Suprapubic skin (tissue), 4 donors: ENCODE data around the gene FNDC3A.

Experiments used
- EP300 ChIP-seq: sonication (generic); formaldehyde crosslinking; IDR thresholded peaks from one replicate; pipeline ENCODE4 v1.6.1; 2017; ENCODE audit warnings: antibody characterized with exemption
- POLR2A ChIP-seq, 2 donors: fragments of 450-650 bp; IDR thresholded peaks; one replicate each; pipeline ENCODE4 v1.6.1; 2017; ENCODE audit warnings: antibody characterized with exemption in 2 of 2, mild to moderate bottlenecking in 2 of 2, moderate library complexity in 2 of 2
- POLR2AphosphoS5 ChIP-seq, 3 donors: sonication (generic); formaldehyde crosslinking; IDR thresholded peaks; one replicate each; pipeline ENCODE4 v1.6.1; 2017; ENCODE audit warnings: antibody characterized with exemption in 3 of 3
- TF ChIP-seq, protein P1 (sequence below), 2 donors: fragments of 200-600 bp in 1 of 2; fragments of 450-650 bp in 1 of 2; sonication (generic) in 1 of 2; IDR thresholded peaks; one replicate each; pipeline ENCODE4 v1.5.1; 2016 to 2019; ENCODE audit warnings: antibody characterized with exemption in 2 of 2, mild to moderate bottlenecking in 1 of 2, moderate library complexity in 1 of 2

DNA sequence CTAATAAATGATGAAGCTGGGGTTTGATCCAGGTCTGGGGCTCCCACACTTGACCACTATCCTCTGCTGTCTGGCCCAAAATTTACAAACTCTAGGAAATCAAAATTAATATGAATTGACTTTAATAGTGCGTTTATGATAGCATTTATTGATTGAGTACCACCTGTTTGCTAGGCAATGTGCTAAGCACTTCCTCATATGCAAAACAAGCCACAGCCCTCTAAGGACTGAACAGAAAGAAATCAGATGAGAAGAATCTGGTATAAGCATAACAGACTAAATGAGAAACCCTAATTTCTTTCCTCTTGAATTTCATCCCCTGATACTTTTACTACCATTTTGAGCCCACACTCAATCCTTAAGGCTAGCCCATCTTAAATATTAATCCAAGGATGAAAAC lies 237.8 kb downstream of the FNDC3A start:
- TF ChIP-seq POLR2AphosphoS5 (IDR thresholded peaks at IDR 0.05) (no peak), POLR2A (IDR thresholded peaks at IDR 0.05) (no peak), EP300 (no peak)
- TF ChIP-seq, protein P1, sequence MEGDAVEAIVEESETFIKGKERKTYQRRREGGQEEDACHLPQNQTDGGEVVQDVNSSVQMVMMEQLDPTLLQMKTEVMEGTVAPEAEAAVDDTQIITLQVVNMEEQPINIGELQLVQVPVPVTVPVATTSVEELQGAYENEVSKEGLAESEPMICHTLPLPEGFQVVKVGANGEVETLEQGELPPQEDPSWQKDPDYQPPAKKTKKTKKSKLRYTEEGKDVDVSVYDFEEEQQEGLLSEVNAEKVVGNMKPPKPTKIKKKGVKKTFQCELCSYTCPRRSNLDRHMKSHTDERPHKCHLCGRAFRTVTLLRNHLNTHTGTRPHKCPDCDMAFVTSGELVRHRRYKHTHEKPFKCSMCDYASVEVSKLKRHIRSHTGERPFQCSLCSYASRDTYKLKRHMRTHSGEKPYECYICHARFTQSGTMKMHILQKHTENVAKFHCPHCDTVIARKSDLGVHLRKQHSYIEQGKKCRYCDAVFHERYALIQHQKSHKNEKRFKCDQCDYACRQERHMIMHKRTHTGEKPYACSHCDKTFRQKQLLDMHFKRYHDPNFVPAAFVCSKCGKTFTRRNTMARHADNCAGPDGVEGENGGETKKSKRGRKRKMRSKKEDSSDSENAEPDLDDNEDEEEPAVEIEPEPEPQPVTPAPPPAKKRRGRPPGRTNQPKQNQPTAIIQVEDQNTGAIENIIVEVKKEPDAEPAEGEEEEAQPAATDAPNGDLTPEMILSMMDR (IDR thresholded peaks at IDR 0.05): no peak
